ENCODE data around the gene HUNK. TPM values are rescaled to one million over a fixed set of nuclear protein-coding genes. Genes with fewer than 3 reads are reported as not detected.

HUNK gene
- total RNA-seq, 1 experiment from 2014 or later, result not detected

DNA sequence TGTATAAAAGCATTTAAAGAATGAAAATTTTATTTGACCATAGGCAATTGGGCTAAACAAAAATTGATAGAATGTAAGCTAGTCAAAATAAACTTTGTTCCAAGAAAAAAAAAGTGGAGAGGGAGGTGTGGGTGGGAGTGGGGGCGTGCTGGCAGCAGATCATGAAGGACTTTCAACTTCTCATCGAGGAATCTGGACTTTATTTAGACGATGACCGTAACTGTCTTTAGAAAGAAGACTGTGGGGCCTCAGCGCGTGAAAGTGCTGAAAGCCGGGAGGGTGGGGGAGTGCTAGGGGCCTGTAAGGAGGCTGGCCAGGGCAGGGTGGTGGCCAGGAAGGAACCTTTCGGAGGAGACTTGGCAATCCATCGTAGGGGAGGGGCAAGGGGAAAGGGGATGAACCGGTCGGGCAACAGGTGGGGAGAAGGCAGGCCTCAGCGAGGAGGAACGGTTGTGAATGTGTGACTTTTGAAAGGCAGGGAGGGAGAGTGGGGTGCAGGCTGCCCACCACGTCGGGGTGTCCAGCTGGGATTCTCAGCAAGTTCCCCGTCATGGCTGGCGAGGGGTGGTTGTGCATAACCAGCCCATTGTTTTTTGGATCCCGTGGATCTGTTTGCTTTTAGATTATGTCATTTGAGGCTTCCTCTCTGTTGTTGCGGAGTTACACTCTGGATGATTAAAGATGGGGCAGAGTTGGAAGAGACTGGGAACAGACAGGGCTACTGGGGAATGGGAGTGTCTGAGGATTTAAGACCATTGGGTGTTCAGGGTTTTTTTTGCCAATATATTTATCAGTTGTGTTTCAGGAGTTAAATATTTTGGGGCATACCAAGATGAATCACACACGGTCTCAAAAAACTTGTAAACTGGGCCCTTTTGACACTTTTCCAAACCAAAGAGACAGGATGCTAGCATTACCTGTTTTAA, 35.5 kb downstream of the HUNK start:
- intact Hi-C loops (cut with micrococcal nuclease; ENCODE audit: unreplicated experiment), result no loop called here
- Histone ChIP-seq H3K4me2 (no peak overlapping the region), H3K27me3 (ENCODE audit: insufficient read depth, low read depth) (peaks cover 67% of the 10 kb centered on the region), H3K79me2 (ENCODE audit: low read depth) (no peaks in the 10 kb centered on the region), H2AFZ (no peak overlapping the region), H3K9me3 (ENCODE audit: insufficient read depth, low read depth) (no peaks in the 10 kb centered on the region), H3K4me3 (no peak overlapping the region), H3K36me3 (ENCODE audit: low read depth) (no peaks in the 10 kb centered on the region), H3F3A (ENCODE audit: insufficient read depth, low read depth) (no peaks in the 10 kb centered on the region), H3K27ac (no peak overlapping the region), H3K4me1 (replicated peaks; ENCODE audit: insufficient read depth) (no peaks in the 10 kb centered on the region), H4K20me1 (ENCODE audit: insufficient read depth) (no peaks in the 10 kb centered on the region), H3K9me2 (ENCODE audit: insufficient read depth) (no peaks in the 10 kb centered on the region)
- ChIA-PET POLR2A (ENCODE audit: unreplicated experiment) (no interaction called here), CTCF (no interaction called here)
- no TSS peak for BruUV-seq (replicated peaks)
- DNase-seq, result peak in 1 of 2 experiments; percentile 1
- TF ChIP-seq, protein P1, sequence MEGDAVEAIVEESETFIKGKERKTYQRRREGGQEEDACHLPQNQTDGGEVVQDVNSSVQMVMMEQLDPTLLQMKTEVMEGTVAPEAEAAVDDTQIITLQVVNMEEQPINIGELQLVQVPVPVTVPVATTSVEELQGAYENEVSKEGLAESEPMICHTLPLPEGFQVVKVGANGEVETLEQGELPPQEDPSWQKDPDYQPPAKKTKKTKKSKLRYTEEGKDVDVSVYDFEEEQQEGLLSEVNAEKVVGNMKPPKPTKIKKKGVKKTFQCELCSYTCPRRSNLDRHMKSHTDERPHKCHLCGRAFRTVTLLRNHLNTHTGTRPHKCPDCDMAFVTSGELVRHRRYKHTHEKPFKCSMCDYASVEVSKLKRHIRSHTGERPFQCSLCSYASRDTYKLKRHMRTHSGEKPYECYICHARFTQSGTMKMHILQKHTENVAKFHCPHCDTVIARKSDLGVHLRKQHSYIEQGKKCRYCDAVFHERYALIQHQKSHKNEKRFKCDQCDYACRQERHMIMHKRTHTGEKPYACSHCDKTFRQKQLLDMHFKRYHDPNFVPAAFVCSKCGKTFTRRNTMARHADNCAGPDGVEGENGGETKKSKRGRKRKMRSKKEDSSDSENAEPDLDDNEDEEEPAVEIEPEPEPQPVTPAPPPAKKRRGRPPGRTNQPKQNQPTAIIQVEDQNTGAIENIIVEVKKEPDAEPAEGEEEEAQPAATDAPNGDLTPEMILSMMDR (conservative IDR thresholded peaks at IDR 0.05), result no peak
- TF ChIP-seq EZH2 (IDR thresholded peaks at IDR 0.05; ENCODE audit: low read depth), result no peak

DNA sequence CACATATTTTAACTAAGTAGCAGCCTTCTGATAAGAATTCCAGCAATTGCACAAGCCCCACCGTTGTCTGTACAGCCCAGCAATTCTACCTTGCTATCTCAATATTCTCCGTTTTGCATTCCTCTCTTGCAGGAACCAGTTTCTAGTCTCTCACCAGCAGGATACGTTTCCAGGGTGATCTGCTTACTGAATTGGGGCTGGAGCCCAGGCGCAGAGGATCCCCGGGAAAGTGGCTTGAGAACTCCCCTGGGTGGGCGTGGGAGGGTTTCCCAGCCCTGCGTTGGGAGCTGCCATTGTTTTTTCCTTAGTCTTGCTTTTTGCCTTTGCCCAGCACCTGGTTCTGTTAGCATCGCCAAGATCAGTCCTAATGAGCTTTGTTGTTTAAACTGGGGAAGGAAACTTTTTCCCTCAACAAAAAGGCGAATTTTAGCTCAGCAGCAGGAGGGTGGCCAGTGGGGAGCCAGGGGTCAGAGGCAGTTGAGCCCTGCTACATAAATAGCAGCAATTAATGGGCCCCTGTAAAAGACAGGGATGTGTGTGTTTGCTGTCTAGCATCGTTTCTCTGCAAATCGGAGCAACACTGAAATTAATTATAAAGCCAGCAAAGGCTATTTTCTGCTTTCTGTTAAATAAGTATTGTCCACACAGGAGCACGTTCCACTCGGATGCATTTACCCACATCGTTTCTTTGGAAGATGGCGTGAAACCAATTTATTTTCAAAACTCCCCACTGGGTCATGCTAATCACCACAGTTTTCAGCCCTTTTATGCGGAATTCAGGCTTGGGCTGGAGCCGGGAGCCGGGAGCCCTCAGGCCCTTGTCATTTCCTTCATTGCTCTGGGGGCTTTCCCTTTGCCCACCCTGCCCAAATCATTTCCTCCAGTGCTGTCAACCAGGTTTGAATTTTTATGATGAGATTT, 36.6 kb downstream of the HUNK start:
- intact Hi-C loops (cut with micrococcal nuclease; ENCODE audit: unreplicated experiment), result no loop called here
- no peaks in the 10 kb centered on the region for H4K20me1 ChIP-seq (ENCODE audit: insufficient read depth)
- TF ChIP-seq, protein P1 (conservative IDR thresholded peaks at IDR 0.05), result no peak
- TF ChIP-seq EZH2 (IDR thresholded peaks at IDR 0.05; ENCODE audit: low read depth), result no peak
- no peak overlapping the region for H3K4me3 ChIP-seq
- POLR2A ChIA-PET (ENCODE audit: unreplicated experiment), result no interaction called here
- H3K27me3 ChIP-seq (ENCODE audit: insufficient read depth, low read depth), result peaks cover 56% of the 10 kb centered on the region
- BruUV-seq (replicated peaks), result no TSS peak
- DNase-seq, result no peak
- CTCF ChIA-PET, result no interaction called here
- H2AFZ ChIP-seq, result no peak overlapping the region
- H3F3A ChIP-seq (ENCODE audit: insufficient read depth, low read depth), result no peaks in the 10 kb centered on the region
- H3K36me3 ChIP-seq (ENCODE audit: low read depth), result no peaks in the 10 kb centered on the region
- no peaks in the 10 kb centered on the region for H3K9me2 ChIP-seq (ENCODE audit: insufficient read depth)
- no peak overlapping the region for H3K4me2 ChIP-seq
- H3K9me3 ChIP-seq (ENCODE audit: insufficient read depth, low read depth), result no peaks in the 10 kb centered on the region
- H3K4me1 ChIP-seq (replicated peaks; ENCODE audit: insufficient read depth), result no peaks in the 10 kb centered on the region
- H3K27ac ChIP-seq, result no peak overlapping the region
- no peaks in the 10 kb centered on the region for H3K79me2 ChIP-seq (ENCODE audit: low read depth)

DNA sequence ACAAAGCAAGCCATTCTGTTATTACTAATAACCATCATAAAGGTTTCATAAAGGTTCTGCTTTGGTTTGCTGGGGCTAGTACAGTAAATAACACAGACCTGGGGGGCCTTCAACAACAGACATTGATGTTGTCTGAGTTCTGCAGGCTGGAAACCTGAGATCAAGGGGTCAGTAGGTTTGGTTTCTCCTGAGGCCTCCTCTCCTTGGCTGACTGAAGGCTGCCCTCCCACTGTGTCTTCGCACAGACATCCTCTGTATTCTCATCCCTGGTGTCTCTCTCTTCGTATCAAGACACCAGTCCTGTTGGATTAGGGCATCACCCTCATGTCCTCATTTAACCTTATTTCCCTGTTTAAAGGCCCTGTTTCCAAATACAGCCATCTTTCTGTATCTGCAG, 37.3 kb downstream of the HUNK start:
- TF ChIP-seq, protein P1 (conservative IDR thresholded peaks at IDR 0.05), result no peak
- TF ChIP-seq EZH2 (IDR thresholded peaks at IDR 0.05; ENCODE audit: low read depth), result no peak
- no peaks in the 10 kb centered on the region for H3K36me3 ChIP-seq (ENCODE audit: low read depth)
- H3K4me1 ChIP-seq (replicated peaks; ENCODE audit: insufficient read depth), result no peaks in the 10 kb centered on the region
- H3K4me2 ChIP-seq, result no peak overlapping the region
- H3K4me3 ChIP-seq, result no peak overlapping the region
- CTCF ChIA-PET, result no interaction called here
- POLR2A ChIA-PET (ENCODE audit: unreplicated experiment), result no interaction called here
- BruUV-seq (replicated peaks), result no TSS peak
- no peak overlapping the region for H2AFZ ChIP-seq
- no peaks in the 10 kb centered on the region for H4K20me1 ChIP-seq (ENCODE audit: insufficient read depth)
- intact Hi-C loops (cut with micrococcal nuclease; ENCODE audit: unreplicated experiment), result no loop called here
- no peak overlapping the region for H3K27ac ChIP-seq
- no peaks in the 10 kb centered on the region for H3K9me3 ChIP-seq (ENCODE audit: insufficient read depth, low read depth)
- H3K9me2 ChIP-seq (ENCODE audit: insufficient read depth), result no peaks in the 10 kb centered on the region
- H3K27me3 ChIP-seq (ENCODE audit: insufficient read depth, low read depth), result peaks cover 52% of the 10 kb centered on the region
- H3K79me2 ChIP-seq (ENCODE audit: low read depth), result no peaks in the 10 kb centered on the region
- no peaks in the 10 kb centered on the region for H3F3A ChIP-seq (ENCODE audit: insufficient read depth, low read depth)
- no peak for DNase-seq

Measured in PC-9 (cell line).